ENCODE measurements around the gene S100Z. TPM values are rescaled to one million over a fixed set of nuclear protein-coding genes. Genes with fewer than 3 reads are reported as not detected.

S100Z gene
- total and polyA plus RNA-seq, 10 of the 15 experiments (the other 5 are each of a cell fraction or from before 2014, with no cell fraction given): 0.12 to 0.51 (median 0.30) TPM; not detected in 2

DNA sequence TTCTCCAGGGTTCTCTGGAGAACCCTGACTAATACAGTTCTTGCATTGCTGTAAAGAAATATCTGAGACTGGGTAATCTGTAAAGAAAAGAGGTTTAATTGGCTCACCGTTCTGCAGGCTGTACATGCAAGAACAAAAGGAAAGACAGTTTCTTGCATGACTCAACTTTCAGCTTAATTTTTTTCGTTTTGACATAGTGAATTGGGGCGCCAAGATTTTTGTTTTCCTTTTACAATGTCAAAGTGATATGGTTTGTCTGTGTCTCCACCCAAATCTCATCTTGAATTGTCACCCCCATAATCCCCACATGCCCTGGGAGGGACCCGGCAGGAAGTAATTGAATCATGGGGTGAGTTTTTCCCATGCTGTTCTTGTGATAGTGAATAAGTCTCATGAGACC lies 91.2 kb downstream of the S100Z start:
- Histone ChIP-seq H2AFZ (ENCODE audit: control insufficient read depth, low read depth, low read length) (no peak overlapping the region), H3K4me1 (ENCODE audit: control insufficient read depth, insufficient read depth, low read length) (peaks cover 7% of the 10 kb centered on the region), H3K4me2 (ENCODE audit: control insufficient read depth, insufficient read depth) (no peak overlapping the region), H3K9ac (ENCODE audit: control insufficient read depth, insufficient read depth, low read length) (no peak overlapping the region), H3K27ac (ENCODE audit: control insufficient read depth, insufficient read depth) (no peak overlapping the region), H3K36me3 (ENCODE audit: control insufficient read depth in 2 of 2, insufficient read depth in 2 of 2, low read length in 1 of 2) (no peaks in the 10 kb centered on the region), H4K20me1 (ENCODE audit: control insufficient read depth, insufficient read depth) (no peaks in the 10 kb centered on the region), H3K79me2 (ENCODE audit: control insufficient read depth, insufficient read depth, low read length) (no peaks in the 10 kb centered on the region), H3K9me3 (replicated peaks; ENCODE audit: control insufficient read depth, insufficient read depth, low read length) (peaks cover 2% of the 10 kb centered on the region; the same call in 1 of the 3 replicates), H3K27me3 (replicated peaks in 1 of 2; ENCODE audit: control insufficient read depth in 2 of 2, insufficient read depth in 2 of 2, low read length in 1 of 2) (no peaks in the 10 kb centered on the region), H3K4me3 (no peak overlapping the region)
- in situ Hi-C loops (cut with MboI): no loop called here
- POLR2A ChIA-PET: no interaction called here
- FAIRE-seq: no peak
- intact Hi-C loops (cut with micrococcal nuclease; ENCODE audit: unreplicated experiment): no loop called here
- CTCF ChIA-PET: no interaction called here
- peak; percentile 23 for TF ChIP-seq MEF2B (IDR thresholded peaks at IDR 0.05; ENCODE audit: partially characterized antibody, poor library complexity, severe bottlenecking)
- no peak for TF ChIP-seq EGR1 (IDR thresholded peaks at IDR 0.05; ENCODE audit: borderline replicate concordance in 1 of 2, low read depth in 2 of 2, low read length in 2 of 2)
- no peak for DNase-seq (ENCODE audit: low read depth, low spot score)
- 2% methylated on average over 4 of the region's 4 CpGs for WGBS (ENCODE audit: insufficient coverage, insufficient replicate concordance, low lambda C conversion rate, missing lambda C conversion rate)
- no peak for ATAC-seq
- RAD21 ChIA-PET (ENCODE audit: unreplicated experiment): no interaction called here
- no TSS peak for BruUV-seq (replicated peaks)
- SMC1A ChIA-PET (ENCODE audit: uncharacterized antibody, unreplicated experiment): interaction anchor here (0.6 kb wide), 1 partner anchor 185 kb away, joined by 3 read pairs; no protein-coding TSS in a partner anchor

DNA sequence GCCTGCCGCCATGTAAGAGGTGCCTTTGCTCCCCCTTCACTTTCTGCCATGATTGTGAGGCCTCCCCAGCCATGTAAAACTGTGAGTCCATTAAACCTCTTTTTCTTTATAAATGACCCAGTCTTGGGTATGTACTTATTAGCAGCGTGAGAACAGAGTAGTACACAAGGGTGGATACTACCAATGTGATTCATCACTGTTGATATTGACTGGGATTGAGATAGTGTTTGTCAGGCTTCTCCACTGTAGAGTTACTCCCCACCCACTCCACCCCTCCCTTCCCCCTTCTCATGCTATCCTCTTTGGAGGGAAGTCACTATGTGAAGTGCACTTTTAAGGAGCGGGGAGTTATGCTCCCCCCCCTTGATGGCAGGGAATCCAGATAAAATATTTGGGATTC lies 91.6 kb downstream of the S100Z start:
- H3K4me3 ChIP-seq: no peak overlapping the region
- intact Hi-C loops (cut with micrococcal nuclease; ENCODE audit: unreplicated experiment) (no loop called here), in situ Hi-C loops (cut with MboI) (no loop called here)
- H3K9ac ChIP-seq (ENCODE audit: control insufficient read depth, insufficient read depth, low read length): no peak overlapping the region
- CTCF ChIA-PET: no interaction called here
- ATAC-seq: no peak
- H3K27me3 ChIP-seq (replicated peaks in 1 of 2; ENCODE audit: control insufficient read depth in 2 of 2, insufficient read depth in 2 of 2, low read length in 1 of 2): no peaks in the 10 kb centered on the region
- RAD21 ChIA-PET (ENCODE audit: unreplicated experiment): no interaction called here
- no peak overlapping the region for H3K27ac ChIP-seq (ENCODE audit: control insufficient read depth, insufficient read depth)
- H2AFZ ChIP-seq (ENCODE audit: control insufficient read depth, low read depth, low read length): no peak overlapping the region
- H4K20me1 ChIP-seq (ENCODE audit: control insufficient read depth, insufficient read depth): no peaks in the 10 kb centered on the region
- 33% methylated on average over 3 of the region's 3 CpGs for WGBS (ENCODE audit: insufficient coverage, insufficient replicate concordance, low lambda C conversion rate, missing lambda C conversion rate)
- POLR2A ChIA-PET: no interaction called here
- peaks cover 7% of the 10 kb centered on the region for H3K4me1 ChIP-seq (ENCODE audit: control insufficient read depth, insufficient read depth, low read length)
- SMC1A ChIA-PET (ENCODE audit: uncharacterized antibody, unreplicated experiment): no interaction called here
- peaks cover 2% of the 10 kb centered on the region; the same call in 1 of the 3 replicates for H3K9me3 ChIP-seq (replicated peaks; ENCODE audit: control insufficient read depth, insufficient read depth, low read length)
- DNase-seq (ENCODE audit: low read depth, low spot score): no peak
- no TSS peak for BruUV-seq (replicated peaks)
- peak; percentile 41 for FAIRE-seq
- H3K36me3 ChIP-seq (ENCODE audit: control insufficient read depth in 2 of 2, insufficient read depth in 2 of 2, low read length in 1 of 2): no peaks in the 10 kb centered on the region
- no peak overlapping the region for H3K4me2 ChIP-seq (ENCODE audit: control insufficient read depth, insufficient read depth)
- TF ChIP-seq, protein P1, sequence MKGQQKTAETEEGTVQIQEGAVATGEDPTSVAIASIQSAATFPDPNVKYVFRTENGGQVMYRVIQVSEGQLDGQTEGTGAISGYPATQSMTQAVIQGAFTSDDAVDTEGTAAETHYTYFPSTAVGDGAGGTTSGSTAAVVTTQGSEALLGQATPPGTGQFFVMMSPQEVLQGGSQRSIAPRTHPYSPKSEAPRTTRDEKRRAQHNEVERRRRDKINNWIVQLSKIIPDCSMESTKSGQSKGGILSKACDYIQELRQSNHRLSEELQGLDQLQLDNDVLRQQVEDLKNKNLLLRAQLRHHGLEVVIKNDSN (IDR thresholded peaks at IDR 0.05; ENCODE audit: borderline replicate concordance, extremely low read length, insufficient read depth, low read depth, low read length): no peak
- H3K79me2 ChIP-seq (ENCODE audit: control insufficient read depth, insufficient read depth, low read length): no peaks in the 10 kb centered on the region
